Heart right ventricle (tissue), 16 donors: ENCODE results near the gene EMILIN2. TPM values are rescaled to one million over a fixed set of nuclear protein-coding genes. Genes with fewer than 3 reads are reported as not detected.

Source experiments
- ATAC-seq, 8 donors: fragments of 200-7000 bp; cut with Tn5 transposase; one replicate each; pipeline ENCODE4 v1.9.1; 2020; ENCODE audit warnings: mild to moderate bottlenecking in 8 of 8, moderate library complexity in 8 of 8, moderate number of reproducible peaks in 1 of 8
- DNase-seq, 2 donors: peaks; one replicate each; pipeline ENCODE4 v3.0.0-alpha.2; 2020
- H3K27ac ChIP-seq, 10 donors: fragments of 200-600 bp; sonication (generic) in 2 of 10; one replicate each; pipeline versions ENCODE4 v1.5.0 to v1.8.0; 2020 to 2022; ENCODE audit warnings: mild to moderate bottlenecking in 3 of 10
- H3K27me3 ChIP-seq, 7 donors: fragments of 200-600 bp; one replicate each; pipeline ENCODE4 v1.8.0; 2021 to 2022; ENCODE audit warnings: mild to moderate bottlenecking in 2 of 7
- H3K36me3 ChIP-seq, 9 donors: fragments of 200-600 bp; sonication (generic) in 1 of 9; one replicate each; pipeline versions ENCODE4 v1.5.0 to v1.8.0; 2020 to 2022; ENCODE audit warnings: mild to moderate bottlenecking in 2 of 9
- H3K4me1 ChIP-seq, 9 donors: fragments of 200-600 bp; sonication (generic) in 1 of 9; one replicate each; pipeline versions ENCODE4 v1.5.0 to v1.8.0; 2020 to 2022; ENCODE audit warnings: mild to moderate bottlenecking in 4 of 9
- H3K4me3 ChIP-seq, 10 donors: fragments of 200-600 bp; sonication (generic) in 2 of 10; one replicate each; pipeline versions ENCODE4 v1.5.0 to v1.8.0; 2020 to 2022; ENCODE audit warnings: mild to moderate bottlenecking in 7 of 10, moderate library complexity in 2 of 10
- H3K9me3 ChIP-seq, 11 donors: fragments of 200-600 bp in 10 of 11; sonication (generic) in 2 of 11; one replicate each; pipeline versions ENCODE4 v1.5.0 to v1.8.0; 2013 to 2022; ENCODE audit warnings: mild to moderate bottlenecking in 2 of 11, control low read depth in 1 of 11, moderate library complexity in 1 of 11
- CTCF ChIP-seq, 9 donors: fragments of 200-600 bp; sonication (generic) in 2 of 9; IDR thresholded peaks; one replicate each; pipeline versions ENCODE4 v1.5.0 to v1.8.0; 2021 to 2022; ENCODE audit warnings: antibody characterized with exemption in 9 of 9, mild to moderate bottlenecking in 5 of 9, moderate library complexity in 1 of 9
- WGBS, 2 donors: extraction: QIAGEN DNeasy Blood & Tissue Kit; methylation state at CpG; one replicate each; pipeline ENCODE4 v1.1.7; 2013; ENCODE audit warnings: inconsistent platforms in 1 of 2; 5-methylcytosine and 5-hydroxymethylcytosine counted together
- intact Hi-C, 10 donors: fragments of 100-400 bp; cut with DNase I; formaldehyde crosslinking; loops; one replicate each; pipeline versions ENCODE4 v1.11.1 to v1.14.2; 2022
- polyA plus RNA-seq, 2 donors: library from polyadenylated mRNA; stranded (reverse); fragments of 200-250 nt; gene quantifications; one replicate each; pipeline ENCODE4 v1.2.3, GENCODE V29; 2013
- total RNA-seq, 10 donors: library from RNA; stranded (reverse); fragmentation: NEBNext Ultra II Directional in 3 of 10; extraction: Animal tissue kit (Norgen Biotek cat#: 25700) in 3 of 10; gene quantifications; one replicate each; pipeline versions ENCODE4 v1.2.1 to v1.2.4, GENCODE V29; 2021 to 2023
- donor health status: Arrhythmogenic right ventricular cardiomyopathy.
- donor health status: ischemic (EF 13 %, LVEDD 7.1; RV severe dilation, severe dysfunction).
- donor health status: healthy with polysubstance abuse.
- donor health status: DM: no; HTN: yes; CAD: no.
- donor health status: DM: no; HTN: no; CAD: no.
- donor health status: ischemic (EF 25% LVEDD 6.9; RV normal size, moderate dysfunction).
- donor health status: ischemic (EF 25% LVEDD 5.7; RV mildly dilated, moderate dysfunction).
- donor health status: healthy.
- donor health status: DM: yes; HTN: yes; CAD: no.
- donor health status: Ischemic cardiomyopathy.
- donor health status: ischemic (EF 35%, LVEDD 5.7; RV mildly dilated, moderate dysfunction).
- donor health status: nonischemic (EF 11% LVEDD 7.7; RV severe dilation, severe dysfunction).
- donor health status: DM: yes; HTN: yes; CAD: no.
- donor health status: PGD.
- donor health status: ischemic (EF 29% LVEDD 5.4; RV normal size, mild dysfunction).
- donor health status: nonischemic (EF 23%, LVEDD 6.1; RV moderate dilation, normal function).

The EMILIN2 gene
- total and polyA plus RNA-seq, 12 donors: 9.5 to 50.5 (median 19.6) TPM

- H3K4me3 ChIP-seq: no peak overlapping the region
- no peaks in the 10 kb centered on the region for H3K36me3 ChIP-seq
- DNase-seq (peak in 1 of 2 donors; percentile 27), ATAC-seq (no peak)
- intact Hi-C loops: loop anchor here in 1 of 10 donors (10.0 kb wide), 1 partner anchor 62 kb away; no protein-coding TSS in a partner anchor
- WGBS, 2 donors: 76 to 84% methylated on average over 6 of the region's 6 CpGs
- peaks cover 4 to 34% (median 20%) of the 10 kb centered on the region in 7 donors for H3K27me3 ChIP-seq
- TF ChIP-seq CTCF (IDR thresholded peaks at IDR 0.05): no peak
- H3K9me3 ChIP-seq: peaks cover 0 to under 1% (median 0%) of the 10 kb centered on the region in 11 donors
- H3K4me1 ChIP-seq: peaks cover 0 to 38% (median 17%) of the 10 kb centered on the region in 9 donors
- no peak overlapping the region for H3K27ac ChIP-seq
Observed at GRCh38 chr18:2843146-2843545, 3.7 kb upstream of the EMILIN2 start.

GRCh38 chr18:2845172-2845571 lies 1.6 kb upstream of the EMILIN2 start:
- Histone ChIP-seq H3K4me3 (no peak overlapping the region), H3K9me3 (no peaks in the 10 kb centered on the region), H3K4me1 (peaks cover 0 to 43% (median 26%) of the 10 kb centered on the region in 9 donors), H3K27me3 (peaks cover 4 to 53% (median 29%) of the 10 kb centered on the region in 7 donors), H3K36me3 (no peaks in the 10 kb centered on the region), H3K27ac (peak overlapping the region in 1 of 10 donors; percentile 95)
- WGBS, 2 donors: 79 to 88% methylated on average over 4 of the region's 4 CpGs
- no peak for TF ChIP-seq CTCF (IDR thresholded peaks at IDR 0.05)
- peak in 1 of 8 donors; percentile 3 for ATAC-seq
- no peak for DNase-seq
- intact Hi-C loops: loop anchor here in 4 of 10 donors (5.0 to 10.0 kb wide), 3 partner anchors 57 to 62 kb away; no protein-coding TSS in a partner anchor

DNA sequence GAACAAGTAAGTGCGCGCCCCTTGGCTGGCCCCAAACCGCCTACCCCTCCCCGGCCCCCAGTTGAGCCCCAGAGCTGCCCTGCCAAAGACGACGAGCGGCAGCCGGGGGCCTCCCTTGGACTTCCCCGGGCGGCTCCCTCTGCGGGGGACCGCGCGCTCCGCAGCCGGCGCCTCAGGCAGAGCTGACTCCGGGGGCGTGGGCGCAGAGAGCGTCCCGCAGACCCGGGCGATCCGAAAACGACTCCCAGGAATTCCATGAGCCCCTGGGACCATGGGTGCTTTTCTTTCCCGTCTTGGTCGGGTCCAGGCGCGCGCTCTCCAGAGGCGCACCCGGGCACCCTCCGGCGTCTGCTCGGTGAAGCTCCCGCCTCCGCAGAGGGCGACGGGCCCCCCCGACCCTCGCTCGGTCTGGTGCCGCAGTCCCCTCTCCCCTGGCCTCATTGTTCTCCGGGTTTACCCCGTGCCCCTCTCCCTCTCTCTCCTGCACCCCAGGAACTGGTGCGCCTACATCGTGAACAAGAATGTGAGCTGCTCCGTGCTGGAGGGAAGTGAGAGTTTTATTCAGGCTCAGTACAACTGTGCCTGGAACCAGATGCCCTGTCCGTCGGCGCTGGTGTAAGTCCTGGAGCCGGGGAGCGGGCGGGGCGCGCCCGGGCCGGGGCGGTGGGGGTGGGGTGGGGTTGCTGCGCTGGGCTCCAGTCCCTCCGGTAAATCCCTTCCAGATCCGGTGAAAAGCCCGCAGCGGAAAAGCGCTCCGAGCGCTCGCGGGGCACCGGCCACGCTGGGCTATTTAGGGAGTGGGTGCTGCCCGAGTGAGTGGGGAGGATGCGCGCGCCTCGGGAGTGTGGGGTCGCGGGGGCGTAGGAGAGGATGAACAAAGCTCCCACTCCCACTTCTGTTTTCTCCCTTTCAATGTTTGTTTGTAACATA lies 776 bp downstream of the EMILIN2 start:
- DNase-seq (peak in 1 of 2 donors; percentile 52), ATAC-seq (peak; percentile 43 to 86 (median 76))
- Histone ChIP-seq H3K36me3 (peaks cover 0 to 10% (median 0%) of the 10 kb centered on the region in 9 donors), H3K27ac (peak overlapping the region in 9 of 10 donors; percentile 20 to 95 (median 73)), H3K4me1 (peaks cover 0 to 50% (median 26%) of the 10 kb centered on the region in 9 donors), H3K27me3 (peaks cover 4 to 56% (median 29%) of the 10 kb centered on the region in 7 donors), H3K4me3 (peak overlapping the region; percentile 33 to 76 (median 58)), H3K9me3 (no peaks in the 10 kb centered on the region)
- intact Hi-C loops: loop anchor here in 4 of 10 donors (5.0 to 10.0 kb wide), 3 partner anchors 55 to 60 kb away; no protein-coding TSS in a partner anchor
- peak in 3 of 9 donors; percentile 7 to 29 (median 25) for TF ChIP-seq CTCF (IDR thresholded peaks at IDR 0.05)
- 1% methylated on average over 74 to 80 of the region's 80 CpGs for WGBS, 2 donors
